Urothelium cell line (cell line): Measurements from ENCODE around the gene KDM2B.
A peak's percentile ranks its signal among the peaks of the same experiment; 100 is the strongest.

ENCODE experiments used
- DNase-seq: peaks from one replicate; pipeline ENCODE4 v3.0.0; 2011; ENCODE audit warnings: low spot score, mixed read lengths
- FAIRE-seq: peaks from 2 replicates; lab custom pipeline; 2011; peaks lifted over from hg19 to GRCh38; lab: Jason Lieb, UNC

The KDM2B gene

DNA sequence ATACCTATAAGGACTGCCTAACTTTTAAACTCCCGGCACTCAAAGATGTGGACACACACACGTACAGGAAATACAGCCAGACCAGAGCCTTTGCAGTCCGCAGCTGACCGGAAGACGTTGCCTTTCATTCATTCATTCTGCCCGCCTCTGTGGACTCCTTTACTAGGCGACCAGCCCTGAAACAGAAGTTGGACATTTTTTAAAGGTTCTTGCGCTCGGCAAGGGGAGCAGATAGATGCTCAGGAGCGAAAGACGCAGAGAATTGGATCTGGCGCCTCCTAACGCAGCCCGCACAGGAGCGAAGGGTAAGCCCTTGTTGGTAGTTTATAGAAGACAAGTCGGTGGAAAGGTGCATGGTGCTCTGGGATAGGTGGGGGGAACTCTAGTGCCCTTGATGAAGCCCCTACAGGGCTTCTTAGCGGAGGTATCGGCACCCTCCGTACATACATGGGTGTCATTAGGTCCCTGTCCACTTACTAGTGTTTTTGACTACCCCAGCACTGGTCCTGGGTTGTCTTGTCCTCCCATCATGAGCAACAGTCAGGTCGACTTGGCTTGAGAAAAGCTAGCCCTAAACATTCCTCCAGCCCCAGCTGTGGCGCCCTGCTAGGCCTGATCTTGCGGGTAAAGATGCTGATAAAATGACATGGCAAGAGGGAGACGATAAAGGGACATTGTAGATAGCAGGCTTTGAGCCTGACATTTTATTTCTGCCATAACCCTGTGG lies at the start of gene KDM2B:
TSS of gene KDM2B (minus strand) at position 65 of the 727 bp plus-strand sequence. CDS start 112 bp downstream, outside the sequence.
- DNase-seq (no peak), FAIRE-seq (no peak)

DNA sequence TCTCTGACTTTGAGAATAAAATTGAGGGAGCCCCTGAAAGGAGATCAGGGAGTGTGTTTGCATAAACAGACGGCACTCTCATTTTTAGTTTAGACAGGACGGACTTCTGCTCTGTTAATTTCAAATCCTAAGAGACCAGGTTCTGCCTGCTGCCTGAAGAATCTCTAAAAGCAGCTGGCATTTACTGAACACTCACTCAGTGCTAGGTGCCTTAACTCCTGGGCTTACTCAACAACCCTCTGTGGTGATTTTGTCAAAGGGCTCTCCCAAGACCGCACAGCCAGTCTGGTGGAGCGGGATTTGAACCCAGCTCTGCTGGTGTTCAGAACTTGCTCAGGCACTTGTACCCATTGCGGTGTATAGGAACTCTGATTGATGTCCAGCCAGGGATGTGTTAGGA lies 47.7 kb upstream of the KDM2B start:
- DNase-seq (no peak), FAIRE-seq (no peak)

GRCh38 chr12:121628037-121628436 lies 47.2 kb upstream of the KDM2B start:
- DNase-seq (no peak), FAIRE-seq (no peak)

DNA sequence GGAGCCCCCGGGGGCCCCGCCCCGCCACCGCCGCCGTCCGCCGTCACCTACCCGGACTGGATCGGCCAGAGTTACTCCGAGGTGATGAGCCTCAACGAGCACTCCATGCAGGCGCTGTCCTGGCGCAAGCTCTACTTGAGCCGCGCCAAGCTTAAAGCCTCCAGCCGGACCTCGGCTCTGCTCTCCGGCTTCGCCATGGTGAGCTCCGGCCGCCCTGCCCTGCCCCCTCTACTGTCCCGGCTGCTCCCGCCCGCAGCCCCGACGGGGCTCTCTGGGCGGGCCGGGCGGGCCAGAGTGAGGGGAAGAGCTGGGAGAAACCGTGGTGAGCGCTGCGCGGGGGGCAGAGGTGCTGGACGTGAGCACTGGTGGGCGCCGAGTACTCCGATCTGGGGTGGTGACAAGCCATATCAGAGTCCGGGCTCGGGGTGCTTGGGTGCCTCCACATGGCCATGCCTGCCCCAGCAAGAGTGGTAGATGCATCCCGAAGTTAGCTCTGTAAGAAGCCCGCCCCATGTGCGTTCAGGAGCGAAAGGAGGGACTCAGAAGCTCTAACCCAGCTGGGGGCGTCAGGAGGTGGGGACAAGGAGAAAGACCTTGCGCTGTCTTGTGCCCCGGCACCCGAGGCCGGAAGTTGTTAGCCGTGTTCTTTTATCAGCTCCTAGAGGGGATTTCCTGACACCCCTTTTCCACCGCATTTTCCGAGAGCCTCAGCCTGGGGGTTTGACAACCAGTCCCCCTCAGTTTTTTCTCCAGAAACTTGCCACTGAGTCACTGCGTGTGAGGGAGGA lies 46.2 kb upstream of the KDM2B start:
- peak; percentile 73 for DNase-seq
- FAIRE-seq: no peak

- DNase-seq: peak; percentile 97
- FAIRE-seq: no peak
Observed at GRCh38 chr12:121626087-121626852, 45.4 kb upstream of the KDM2B start, which contains the start of gene ORAI1. TSS of gene ORAI1 (plus strand) at chr12:121626530.

GRCh38 chr12:121620333-121620891 lies 39.6 kb upstream of the KDM2B start:
- DNase-seq: no peak
- no peak for FAIRE-seq

DNA sequence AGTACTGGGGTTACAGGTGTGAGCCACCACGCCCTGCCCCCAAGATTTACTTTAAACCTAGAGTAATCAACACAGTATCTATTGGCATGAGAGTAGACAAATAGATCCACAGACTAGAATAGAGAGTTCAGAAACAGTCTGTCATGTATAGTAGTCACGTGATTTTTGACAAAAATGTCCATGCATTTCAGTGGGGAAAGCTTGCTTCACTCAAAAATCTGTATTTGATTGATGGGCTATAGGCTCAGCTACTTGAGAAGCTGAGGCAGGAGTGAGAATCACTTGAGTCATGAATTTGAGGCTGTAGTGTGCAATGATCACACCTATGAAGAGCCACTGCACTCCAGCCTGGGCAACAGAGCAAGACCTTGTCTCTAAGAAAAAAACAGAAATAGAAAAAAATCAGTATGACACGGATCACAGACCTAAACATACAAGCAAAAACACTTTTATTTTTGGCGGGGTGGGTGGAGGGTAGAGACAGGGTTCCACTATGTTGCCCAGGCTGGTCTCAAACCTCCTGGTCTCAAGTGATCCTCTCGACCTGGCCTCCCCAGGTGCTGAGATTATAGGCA lies 37.9 kb upstream of the KDM2B start:
- DNase-seq (no peak), FAIRE-seq (no peak)

- no peak for FAIRE-seq
Observed at GRCh38 chr12:121614872-121615467, 34.1 kb upstream of the KDM2B start.

DNA sequence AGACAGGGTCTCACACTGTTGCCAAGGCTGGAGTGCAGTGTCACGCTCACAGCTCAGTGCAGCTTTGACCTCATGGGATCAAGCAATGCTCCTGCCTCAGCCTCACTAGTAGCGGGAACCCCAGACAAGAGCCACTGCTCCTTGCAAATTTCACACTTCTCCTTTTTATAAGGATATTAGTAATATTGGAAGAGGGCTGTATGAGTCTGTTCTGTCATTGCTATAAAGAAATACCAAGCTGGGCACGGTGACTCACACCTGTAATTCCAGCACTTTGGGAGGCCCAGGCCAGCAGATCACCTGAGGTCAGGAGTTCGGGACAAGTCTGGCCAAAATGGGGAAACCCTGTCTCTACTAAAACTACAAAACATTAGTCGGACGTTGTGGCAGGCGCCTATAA lies 32.6 kb upstream of the KDM2B start:
- FAIRE-seq (no peak), DNase-seq (no peak)

More at GRCh38 chr12:121614872-121615467, 34.1 kb upstream of the KDM2B start:
- no peak for DNase-seq

DNA sequence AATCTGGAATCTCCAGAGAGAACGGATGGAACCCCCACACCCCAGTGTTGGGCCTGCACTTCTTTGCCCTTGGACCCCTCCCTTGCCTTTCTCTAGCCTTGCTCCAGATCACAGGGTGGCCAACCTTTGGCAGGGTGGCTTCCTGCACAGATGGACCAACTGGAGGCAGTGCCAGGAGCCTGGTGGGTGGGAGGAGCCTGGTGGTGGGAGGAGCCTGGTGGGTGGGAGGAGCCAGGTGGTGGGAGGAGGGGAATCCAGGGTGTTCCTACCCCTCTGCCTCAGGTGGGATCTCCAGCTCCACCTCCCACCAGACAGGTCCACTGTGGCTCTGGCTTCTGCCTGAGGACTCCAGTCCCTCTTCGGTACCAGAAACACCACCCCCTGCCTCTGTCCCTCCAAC lies 30.5 kb upstream of the KDM2B start:
- no peak for DNase-seq
- FAIRE-seq: no peak

GRCh38 chr12:121610239-121611149 lies 29.7 kb upstream of the KDM2B start:
- DNase-seq (no peak), FAIRE-seq (no peak)

DNA sequence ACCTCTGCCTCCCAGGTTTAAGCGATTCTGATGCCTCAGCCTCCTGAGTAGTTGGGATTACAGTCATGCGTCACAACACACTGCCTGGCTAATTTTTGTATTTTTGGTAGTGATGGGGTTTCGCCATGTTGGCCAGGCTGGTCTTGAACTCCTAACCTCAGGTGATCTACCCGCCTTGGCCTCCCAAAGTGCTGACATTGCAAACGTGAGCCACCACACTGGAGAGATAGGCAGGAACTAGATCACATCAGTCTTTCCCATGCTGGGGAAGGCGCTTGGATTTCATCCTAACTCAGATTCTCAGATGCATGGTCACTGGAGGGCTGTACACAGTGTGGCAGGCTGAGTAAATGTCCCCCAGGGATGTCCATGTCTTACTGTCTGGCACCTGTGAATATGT lies 27.5 kb upstream of the KDM2B start:
- DNase-seq: no peak
- no peak for FAIRE-seq

DNA sequence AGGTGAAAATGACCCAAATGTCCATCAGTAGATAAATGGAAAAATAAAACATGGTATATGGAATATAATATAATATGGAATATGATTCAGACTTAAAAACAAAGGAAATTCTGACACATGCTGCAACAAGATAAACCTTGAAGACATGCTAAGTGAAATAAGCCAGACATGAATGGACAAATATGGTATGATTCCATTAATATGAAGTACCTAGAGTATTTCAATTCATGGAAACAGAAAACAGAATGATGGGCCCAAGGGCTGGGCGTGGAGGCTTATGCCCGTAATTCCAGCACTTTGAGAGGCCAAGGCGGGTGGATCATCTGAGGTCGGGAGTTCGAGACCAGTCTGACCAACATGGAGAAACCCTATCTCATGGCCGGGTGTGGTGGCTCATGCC lies 22.8 kb upstream of the KDM2B start:
- DNase-seq (no peak), FAIRE-seq (no peak)

GRCh38 chr12:121602766-121603165 lies 21.9 kb upstream of the KDM2B start:
- DNase-seq (no peak), FAIRE-seq (no peak)

DNA sequence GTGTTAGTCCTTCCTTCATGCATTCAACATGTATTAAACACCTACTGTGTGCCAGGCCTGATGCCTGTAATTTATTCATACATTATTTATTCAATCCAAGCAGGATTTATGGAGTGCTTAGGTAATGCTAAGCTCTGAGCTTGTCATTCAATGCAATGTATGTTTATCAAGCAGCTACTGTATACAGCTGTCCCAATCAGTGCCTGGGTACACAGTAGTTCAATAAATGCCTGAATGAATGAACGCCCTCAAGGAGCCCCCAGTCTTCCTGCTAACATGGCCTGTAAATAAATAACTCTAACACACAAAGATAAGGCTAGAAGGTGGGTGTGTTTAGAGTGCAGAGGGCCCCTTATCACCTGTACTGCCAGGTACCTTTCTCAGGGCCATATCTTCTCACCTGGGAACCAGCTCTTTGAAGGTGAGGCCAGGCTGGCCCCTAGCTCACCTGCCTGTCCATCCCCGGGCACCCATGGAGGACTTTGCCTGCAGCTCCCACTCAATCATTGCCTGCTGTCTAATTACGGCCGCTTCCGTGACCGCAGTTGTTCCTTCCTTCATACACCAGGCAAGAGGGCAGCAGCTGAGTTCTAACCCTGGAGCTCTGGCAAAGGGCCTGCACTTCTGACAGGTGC lies 20.0 kb upstream of the KDM2B start:
- FAIRE-seq (no peak), DNase-seq (no peak)

DNA sequence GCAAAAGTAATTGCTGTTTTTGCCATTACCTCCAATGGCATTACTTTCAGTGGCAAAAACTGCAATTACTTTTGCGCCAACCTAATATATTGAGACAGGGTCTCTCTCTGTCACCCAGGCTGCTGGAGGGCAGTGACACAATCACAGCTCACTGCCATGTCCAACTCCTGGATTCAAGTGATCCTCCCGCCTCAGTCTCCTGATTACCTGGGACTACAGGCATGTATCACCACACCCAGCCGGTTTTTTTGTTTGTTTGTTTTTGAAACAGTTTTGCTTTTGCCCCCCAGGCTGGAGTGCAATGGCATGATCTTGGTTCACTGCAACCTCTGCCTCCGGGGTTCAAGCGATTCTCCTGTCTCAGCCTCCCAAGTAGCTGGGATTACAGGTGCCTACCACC lies 15.7 kb upstream of the KDM2B start:
- FAIRE-seq: no peak

DNA sequence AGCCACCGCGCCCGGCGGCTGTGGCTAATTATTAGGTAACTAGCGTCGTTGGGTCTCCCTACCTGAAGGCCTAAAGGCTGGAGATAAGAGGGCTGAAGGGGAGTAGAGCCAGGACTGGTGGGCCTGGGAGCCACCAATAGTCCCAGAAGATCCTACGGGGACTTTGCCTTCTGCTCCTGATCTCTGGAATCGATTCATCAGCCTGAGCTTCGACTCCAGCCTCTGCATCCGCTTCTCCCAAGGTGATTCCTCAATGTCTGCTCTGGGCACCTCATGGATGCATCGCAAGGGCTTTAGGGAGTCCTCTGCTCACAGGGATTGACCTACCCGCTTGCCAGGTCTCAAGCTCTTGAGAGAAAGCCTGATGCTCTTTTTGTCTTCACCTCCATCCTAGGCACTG lies 14.7 kb upstream of the KDM2B start:
- DNase-seq: no peak
- FAIRE-seq: no peak

More for the DNA sequence above, 15.7 kb upstream of the KDM2B start:
- DNase-seq: no peak

- DNase-seq (no peak), FAIRE-seq (no peak)
Observed at GRCh38 chr12:121592320-121592719, 11.5 kb upstream of the KDM2B start.
